Measurements from ENCODE around the gene RGS9.

The RGS9 gene

GRCh38 chr17:65122836-65123756, 14.1 kb upstream of the RGS9 start:
- peak overlapping the region; percentile 45 for H3K4me3 ChIP-seq
- H3K27me3 ChIP-seq (ENCODE audit: low read depth): no peaks in the 10 kb centered on the region
- H3K9me3 ChIP-seq: no peaks in the 10 kb centered on the region
- in situ Hi-C loops (cut with MboI; ENCODE audit: low sequenced_read_pairs): no loop called here
- H3K4me1 ChIP-seq: peaks cover 6% of the 10 kb centered on the region; the same call in 1 of the 2 replicates
- H3K36me3 ChIP-seq (replicated peaks): no peaks in the 10 kb centered on the region
- peak; percentile 63 to 92 for DNase-seq (ENCODE audit: low spot score in 2 of 2)

GRCh38 chr17:65123757-65124675, 13.2 kb upstream of the RGS9 start:
- no peaks in the 10 kb centered on the region for H3K36me3 ChIP-seq (replicated peaks)
- H3K9me3 ChIP-seq: no peaks in the 10 kb centered on the region
- in situ Hi-C loops (cut with MboI; ENCODE audit: low sequenced_read_pairs): no loop called here
- peaks cover 7% of the 10 kb centered on the region; the same call in 1 of the 2 replicates for H3K27me3 ChIP-seq (ENCODE audit: low read depth)
- peak overlapping the region; percentile 45; the same call in 1 of the 2 replicates for H3K4me3 ChIP-seq
- H3K4me1 ChIP-seq: peaks cover 6% of the 10 kb centered on the region; the same call in 1 of the 2 replicates
- no peak for DNase-seq (ENCODE audit: low spot score in 2 of 2)

GRCh38 chr17:65130832-65131231, 6.3 kb upstream of the RGS9 start:
- no peak overlapping the region for H3K4me3 ChIP-seq
- in situ Hi-C loops (cut with MboI; ENCODE audit: low sequenced_read_pairs): no loop called here
- no peaks in the 10 kb centered on the region for H3K4me1 ChIP-seq
- peaks cover 21% of the 10 kb centered on the region for H3K27me3 ChIP-seq (ENCODE audit: low read depth)
- no peak for DNase-seq (ENCODE audit: low spot score in 2 of 2)
- no peaks in the 10 kb centered on the region for H3K36me3 ChIP-seq (replicated peaks)
- no peaks in the 10 kb centered on the region for H3K9me3 ChIP-seq

GRCh38 chr17:65131240-65131639, 5.9 kb upstream of the RGS9 start:
- Histone ChIP-seq H3K9me3 (no peaks in the 10 kb centered on the region), H3K36me3 (replicated peaks) (no peaks in the 10 kb centered on the region), H3K4me3 (no peak overlapping the region), H3K4me1 (no peaks in the 10 kb centered on the region), H3K27me3 (ENCODE audit: low read depth) (peaks cover 21% of the 10 kb centered on the region)
- in situ Hi-C loops (cut with MboI; ENCODE audit: low sequenced_read_pairs): no loop called here
- DNase-seq (ENCODE audit: low spot score in 2 of 2): no peak

DNA sequence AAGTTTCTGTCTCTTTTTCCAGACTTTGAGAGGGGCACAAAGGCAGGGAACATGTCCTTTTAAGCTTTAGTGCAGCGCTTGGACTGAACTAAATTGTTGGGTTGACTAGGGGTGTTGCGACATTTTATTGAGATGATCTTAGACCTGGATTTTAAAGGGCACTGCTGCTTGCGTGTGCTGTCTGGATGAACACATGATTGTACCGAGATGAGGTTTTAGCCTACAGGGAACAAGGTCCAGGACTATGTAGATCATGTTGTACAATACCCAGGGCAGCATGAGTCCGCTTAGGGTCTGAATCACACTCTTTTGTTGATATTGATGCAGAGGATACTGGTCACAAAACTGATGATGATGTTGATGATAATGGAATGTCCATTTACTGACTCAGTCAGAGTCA, 5.2 kb upstream of the RGS9 start:
- Histone ChIP-seq H3K36me3 (replicated peaks) (no peaks in the 10 kb centered on the region), H3K4me1 (no peaks in the 10 kb centered on the region), H3K27me3 (ENCODE audit: low read depth) (peaks cover 21% of the 10 kb centered on the region), H3K4me3 (no peak overlapping the region), H3K9me3 (no peaks in the 10 kb centered on the region)
- DNase-seq (ENCODE audit: low spot score in 2 of 2): no peak
- in situ Hi-C loops (cut with MboI; ENCODE audit: low sequenced_read_pairs): no loop called here

- H3K9me3 ChIP-seq: no peaks in the 10 kb centered on the region
- no peaks in the 10 kb centered on the region for H3K36me3 ChIP-seq (replicated peaks)
- DNase-seq (ENCODE audit: low spot score in 2 of 2): no peak
- peaks cover 27% of the 10 kb centered on the region for H3K27me3 ChIP-seq (ENCODE audit: low read depth)
- peaks cover 4% of the 10 kb centered on the region for H3K4me1 ChIP-seq
- in situ Hi-C loops (cut with MboI; ENCODE audit: low sequenced_read_pairs): no loop called here
- H3K4me3 ChIP-seq: no peak overlapping the region
Measured at GRCh38 chr17:65134035-65134434, 3.1 kb upstream of the RGS9 start.

- Histone ChIP-seq H3K9me3 (no peaks in the 10 kb centered on the region), H3K4me3 (no peak overlapping the region), H3K4me1 (peaks cover 4% of the 10 kb centered on the region), H3K27me3 (ENCODE audit: low read depth) (peaks cover 23% of the 10 kb centered on the region), H3K36me3 (replicated peaks) (no peaks in the 10 kb centered on the region)
- in situ Hi-C loops (cut with MboI; ENCODE audit: low sequenced_read_pairs): no loop called here
- DNase-seq (ENCODE audit: low spot score in 2 of 2): no peak
Measured at GRCh38 chr17:65139101-65139764, 2.1 kb downstream of the RGS9 start.

DNA sequence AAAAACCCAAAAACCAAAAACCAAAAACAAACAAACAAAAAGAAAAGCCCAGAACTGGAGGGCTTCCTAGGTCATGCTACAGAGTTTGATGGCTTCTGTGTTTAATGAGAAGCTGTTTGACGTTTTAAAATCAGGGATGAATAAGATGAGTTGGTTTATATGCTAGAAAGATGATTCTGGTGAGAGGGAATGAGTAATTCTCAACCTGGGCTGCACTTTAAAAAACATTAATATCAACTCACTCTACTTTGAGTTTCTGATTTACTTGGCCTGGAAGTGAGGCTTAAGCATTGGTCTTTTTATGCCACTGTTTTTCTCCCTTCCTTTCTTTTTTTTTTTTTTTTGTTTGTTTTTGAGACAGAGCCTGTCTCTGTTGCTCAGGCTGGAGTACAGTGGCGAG, 5.1 kb downstream of the RGS9 start:
- Histone ChIP-seq H3K27me3 (ENCODE audit: low read depth) (peaks cover 23% of the 10 kb centered on the region), H3K36me3 (replicated peaks) (no peaks in the 10 kb centered on the region), H3K4me3 (no peak overlapping the region), H3K9me3 (no peaks in the 10 kb centered on the region), H3K4me1 (peaks cover 4% of the 10 kb centered on the region)
- in situ Hi-C loops (cut with MboI; ENCODE audit: low sequenced_read_pairs): no loop called here
- DNase-seq (ENCODE audit: low spot score in 2 of 2): no peak

DNA sequence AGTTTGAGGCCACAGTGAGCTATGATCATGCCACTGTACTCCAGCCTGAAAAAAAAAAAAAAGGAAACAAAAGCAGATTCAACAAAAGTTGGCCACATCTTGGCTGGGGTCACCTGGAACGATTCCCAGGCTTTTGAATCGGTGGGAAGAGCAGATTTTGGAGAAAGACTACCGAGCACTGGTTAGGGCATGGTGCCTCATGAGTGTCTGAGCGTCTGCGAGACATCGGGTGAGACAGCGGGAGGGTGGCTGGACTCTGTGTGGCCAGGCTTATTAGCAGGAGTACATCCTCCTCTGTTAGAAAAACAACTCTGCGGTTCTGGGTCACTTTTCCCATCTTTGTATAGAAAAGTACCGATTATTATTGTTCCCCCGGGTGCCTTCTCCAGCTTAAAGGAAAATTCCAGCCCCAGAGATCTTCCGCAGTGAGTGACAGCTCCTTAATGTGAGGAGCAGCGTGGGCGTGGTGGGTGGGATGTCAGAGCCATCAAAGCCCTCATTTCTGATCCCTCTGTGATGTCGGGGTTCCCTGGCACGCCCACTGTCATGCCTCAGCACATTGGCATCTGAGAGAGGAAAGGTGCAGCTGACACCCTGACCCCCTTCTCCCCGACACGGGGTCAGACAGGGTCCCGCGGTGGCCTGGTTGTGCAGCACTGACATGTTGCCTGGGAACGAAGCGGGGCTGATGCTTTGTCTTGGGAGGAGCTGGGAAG, 6.9 kb downstream of the RGS9 start:
- peaks cover 3% of the 10 kb centered on the region for H3K4me1 ChIP-seq
- no peaks in the 10 kb centered on the region for H3K9me3 ChIP-seq
- in situ Hi-C loops (cut with MboI; ENCODE audit: low sequenced_read_pairs): no loop called here
- H3K27me3 ChIP-seq (ENCODE audit: low read depth): peaks cover 11% of the 10 kb centered on the region
- no peaks in the 10 kb centered on the region for H3K36me3 ChIP-seq (replicated peaks)
- DNase-seq (ENCODE audit: low spot score in 2 of 2): no peak
- no peak overlapping the region for H3K4me3 ChIP-seq

DNA sequence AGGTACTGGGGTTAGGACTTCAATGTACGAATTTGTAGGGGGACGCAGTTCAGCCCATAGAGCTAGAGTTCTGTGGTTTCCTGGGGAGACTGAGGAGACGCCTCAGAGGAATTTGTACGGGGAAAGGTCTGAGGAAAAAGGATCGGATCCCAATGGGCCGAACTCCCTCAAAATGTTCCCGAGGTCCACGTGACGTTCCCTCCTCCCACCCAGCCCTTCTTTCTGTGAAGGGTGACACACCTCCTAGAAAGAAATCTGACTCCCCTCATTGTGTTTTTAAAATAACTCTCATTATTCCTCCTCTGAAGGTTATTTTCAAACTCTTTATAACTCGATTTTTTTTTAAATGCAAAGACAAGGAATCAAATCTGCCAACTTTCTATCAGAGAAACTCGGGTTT, 8.6 kb downstream of the RGS9 start:
- no peaks in the 10 kb centered on the region for H3K36me3 ChIP-seq (replicated peaks)
- H3K9me3 ChIP-seq: no peaks in the 10 kb centered on the region
- peaks cover 3% of the 10 kb centered on the region for H3K4me1 ChIP-seq
- H3K4me3 ChIP-seq: no peak overlapping the region
- in situ Hi-C loops (cut with MboI; ENCODE audit: low sequenced_read_pairs): no loop called here
- DNase-seq (ENCODE audit: low spot score in 2 of 2): no peak
- H3K27me3 ChIP-seq (ENCODE audit: low read depth): peaks cover 3% of the 10 kb centered on the region; the same call in 1 of the 2 replicates

- H3K9me3 ChIP-seq: no peaks in the 10 kb centered on the region
- in situ Hi-C loops (cut with MboI; ENCODE audit: low sequenced_read_pairs): no loop called here
- peaks cover 3% of the 10 kb centered on the region for H3K4me1 ChIP-seq
Measured at GRCh38 chr17:65147955-65148354, 10.8 kb downstream of the RGS9 start.

DNA sequence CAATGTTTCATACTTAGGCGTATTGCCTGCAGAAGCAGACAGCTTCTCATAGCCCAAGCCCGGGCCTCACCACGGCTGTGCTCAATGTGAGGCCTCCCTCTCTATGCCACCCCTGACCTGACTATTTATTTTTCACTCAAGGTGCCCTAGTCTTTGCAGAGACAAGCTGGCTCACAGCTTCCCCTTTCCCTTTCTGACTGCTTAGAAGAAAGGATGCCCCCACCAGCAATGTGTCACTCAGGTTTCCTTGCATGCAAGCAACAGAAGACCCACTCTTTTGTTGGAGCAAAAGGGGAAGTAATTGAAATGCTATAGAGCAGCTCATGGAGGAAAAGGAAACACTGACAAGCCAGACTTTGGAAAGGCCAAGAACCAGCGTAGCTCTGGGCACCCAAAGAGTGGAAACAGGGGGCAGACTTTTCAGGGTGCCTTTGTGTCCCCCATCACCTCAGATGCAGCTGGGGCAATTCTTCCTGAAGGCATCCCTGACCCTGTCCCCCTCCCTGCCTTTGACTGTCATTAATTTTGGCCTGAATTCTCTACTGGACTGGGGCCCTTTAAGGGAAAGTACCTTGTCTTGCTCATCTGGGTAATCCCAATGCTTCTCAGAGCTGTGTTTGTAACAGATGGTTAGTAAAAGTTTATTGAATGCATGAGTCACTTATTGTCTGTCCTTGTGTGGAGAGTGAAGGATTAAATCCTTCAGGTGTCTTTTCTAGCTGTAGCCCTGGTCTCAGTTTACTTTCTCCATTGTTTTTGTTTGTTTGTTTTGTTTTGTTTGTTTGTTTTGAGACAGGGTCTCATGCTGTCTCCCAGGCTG, 17.8 kb downstream of the RGS9 start:
- no peaks in the 10 kb centered on the region for H3K9me3 ChIP-seq
- in situ Hi-C loops (cut with MboI; ENCODE audit: low sequenced_read_pairs): no loop called here
- no peak for DNase-seq (ENCODE audit: low spot score in 2 of 2)
- no peaks in the 10 kb centered on the region for H3K27me3 ChIP-seq (ENCODE audit: low read depth)
- no peak overlapping the region for H3K4me3 ChIP-seq
- H3K4me1 ChIP-seq: no peaks in the 10 kb centered on the region
- H3K36me3 ChIP-seq (replicated peaks): no peaks in the 10 kb centered on the region

More at GRCh38 chr17:65147955-65148354, 10.8 kb downstream of the RGS9 start:
- DNase-seq (ENCODE audit: low spot score in 2 of 2): no peak
- Histone ChIP-seq H3K36me3 (replicated peaks) (no peaks in the 10 kb centered on the region), H3K4me3 (no peak overlapping the region), H3K27me3 (ENCODE audit: low read depth) (peaks cover 3% of the 10 kb centered on the region; the same call in 1 of the 2 replicates)

Data from HAP-1 (cell line).